HL-60 (cell line): ENCODE results near the gene MAGOH.

ENCODE experiments used
- GABPA ChIP-seq: IDR thresholded peaks from 2 replicates; pipeline ENCODE4 v1.6.1; 2012; ENCODE audit warnings: low read depth
- POLR2AphosphoS5 ChIP-seq: IDR thresholded peaks from 2 replicates; pipeline ENCODE4 v1.6.1; 2012; ENCODE audit warnings: low read depth
- SPI1 ChIP-seq: IDR thresholded peaks from 2 replicates; pipeline ENCODE4 v1.6.1; 2012; ENCODE audit warnings: low read depth, mild to moderate bottlenecking, borderline replicate concordance
- TF ChIP-seq, protein P1 (sequence below): IDR thresholded peaks from 2 replicates; pipeline ENCODE4 v1.6.1; 2012; ENCODE audit warnings: low read depth; ENCODE audit not compliant: insufficient replicate concordance
- TF ChIP-seq, protein P2 (sequence below): IDR thresholded peaks from one replicate; pipeline ENCODE4 v1.5.1; 2011; ENCODE audit warnings: low read length, control low read depth, inconsistent platforms; ENCODE audit not compliant: insufficient read depth

DNA sequence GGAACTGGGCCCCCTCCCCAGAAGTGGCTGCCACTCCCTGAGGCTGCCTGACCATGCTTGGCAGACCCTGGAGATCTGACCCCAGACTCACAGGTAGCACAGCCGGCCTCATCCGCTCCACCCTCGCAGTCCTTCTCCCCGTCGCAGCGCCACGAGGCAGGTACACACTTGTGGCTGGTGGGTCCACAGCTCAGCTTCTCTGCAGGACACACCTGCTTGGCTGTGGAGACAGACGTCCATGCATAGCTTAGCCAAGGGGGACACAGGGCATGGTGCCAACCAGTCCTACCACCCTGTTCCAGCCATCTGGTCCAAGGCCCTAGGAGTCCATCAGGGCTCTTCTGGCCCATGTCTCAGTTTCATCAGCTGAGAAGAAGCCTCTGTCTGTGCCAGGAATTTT, 42.2 kb upstream of the MAGOH start:
- TF ChIP-seq POLR2AphosphoS5 (no peak), SPI1 (no peak), GABPA (no peak)
- TF ChIP-seq, protein P1, sequence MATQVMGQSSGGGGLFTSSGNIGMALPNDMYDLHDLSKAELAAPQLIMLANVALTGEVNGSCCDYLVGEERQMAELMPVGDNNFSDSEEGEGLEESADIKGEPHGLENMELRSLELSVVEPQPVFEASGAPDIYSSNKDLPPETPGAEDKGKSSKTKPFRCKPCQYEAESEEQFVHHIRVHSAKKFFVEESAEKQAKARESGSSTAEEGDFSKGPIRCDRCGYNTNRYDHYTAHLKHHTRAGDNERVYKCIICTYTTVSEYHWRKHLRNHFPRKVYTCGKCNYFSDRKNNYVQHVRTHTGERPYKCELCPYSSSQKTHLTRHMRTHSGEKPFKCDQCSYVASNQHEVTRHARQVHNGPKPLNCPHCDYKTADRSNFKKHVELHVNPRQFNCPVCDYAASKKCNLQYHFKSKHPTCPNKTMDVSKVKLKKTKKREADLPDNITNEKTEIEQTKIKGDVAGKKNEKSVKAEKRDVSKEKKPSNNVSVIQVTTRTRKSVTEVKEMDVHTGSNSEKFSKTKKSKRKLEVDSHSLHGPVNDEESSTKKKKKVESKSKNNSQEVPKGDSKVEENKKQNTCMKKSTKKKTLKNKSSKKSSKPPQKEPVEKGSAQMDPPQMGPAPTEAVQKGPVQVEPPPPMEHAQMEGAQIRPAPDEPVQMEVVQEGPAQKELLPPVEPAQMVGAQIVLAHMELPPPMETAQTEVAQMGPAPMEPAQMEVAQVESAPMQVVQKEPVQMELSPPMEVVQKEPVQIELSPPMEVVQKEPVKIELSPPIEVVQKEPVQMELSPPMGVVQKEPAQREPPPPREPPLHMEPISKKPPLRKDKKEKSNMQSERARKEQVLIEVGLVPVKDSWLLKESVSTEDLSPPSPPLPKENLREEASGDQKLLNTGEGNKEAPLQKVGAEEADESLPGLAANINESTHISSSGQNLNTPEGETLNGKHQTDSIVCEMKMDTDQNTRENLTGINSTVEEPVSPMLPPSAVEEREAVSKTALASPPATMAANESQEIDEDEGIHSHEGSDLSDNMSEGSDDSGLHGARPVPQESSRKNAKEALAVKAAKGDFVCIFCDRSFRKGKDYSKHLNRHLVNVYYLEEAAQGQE = no peak
- TF ChIP-seq, protein P2, sequence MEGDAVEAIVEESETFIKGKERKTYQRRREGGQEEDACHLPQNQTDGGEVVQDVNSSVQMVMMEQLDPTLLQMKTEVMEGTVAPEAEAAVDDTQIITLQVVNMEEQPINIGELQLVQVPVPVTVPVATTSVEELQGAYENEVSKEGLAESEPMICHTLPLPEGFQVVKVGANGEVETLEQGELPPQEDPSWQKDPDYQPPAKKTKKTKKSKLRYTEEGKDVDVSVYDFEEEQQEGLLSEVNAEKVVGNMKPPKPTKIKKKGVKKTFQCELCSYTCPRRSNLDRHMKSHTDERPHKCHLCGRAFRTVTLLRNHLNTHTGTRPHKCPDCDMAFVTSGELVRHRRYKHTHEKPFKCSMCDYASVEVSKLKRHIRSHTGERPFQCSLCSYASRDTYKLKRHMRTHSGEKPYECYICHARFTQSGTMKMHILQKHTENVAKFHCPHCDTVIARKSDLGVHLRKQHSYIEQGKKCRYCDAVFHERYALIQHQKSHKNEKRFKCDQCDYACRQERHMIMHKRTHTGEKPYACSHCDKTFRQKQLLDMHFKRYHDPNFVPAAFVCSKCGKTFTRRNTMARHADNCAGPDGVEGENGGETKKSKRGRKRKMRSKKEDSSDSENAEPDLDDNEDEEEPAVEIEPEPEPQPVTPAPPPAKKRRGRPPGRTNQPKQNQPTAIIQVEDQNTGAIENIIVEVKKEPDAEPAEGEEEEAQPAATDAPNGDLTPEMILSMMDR = no peak
